ENCODE data around the gene NKX2-1.

The NKX2-1 gene

DNA sequence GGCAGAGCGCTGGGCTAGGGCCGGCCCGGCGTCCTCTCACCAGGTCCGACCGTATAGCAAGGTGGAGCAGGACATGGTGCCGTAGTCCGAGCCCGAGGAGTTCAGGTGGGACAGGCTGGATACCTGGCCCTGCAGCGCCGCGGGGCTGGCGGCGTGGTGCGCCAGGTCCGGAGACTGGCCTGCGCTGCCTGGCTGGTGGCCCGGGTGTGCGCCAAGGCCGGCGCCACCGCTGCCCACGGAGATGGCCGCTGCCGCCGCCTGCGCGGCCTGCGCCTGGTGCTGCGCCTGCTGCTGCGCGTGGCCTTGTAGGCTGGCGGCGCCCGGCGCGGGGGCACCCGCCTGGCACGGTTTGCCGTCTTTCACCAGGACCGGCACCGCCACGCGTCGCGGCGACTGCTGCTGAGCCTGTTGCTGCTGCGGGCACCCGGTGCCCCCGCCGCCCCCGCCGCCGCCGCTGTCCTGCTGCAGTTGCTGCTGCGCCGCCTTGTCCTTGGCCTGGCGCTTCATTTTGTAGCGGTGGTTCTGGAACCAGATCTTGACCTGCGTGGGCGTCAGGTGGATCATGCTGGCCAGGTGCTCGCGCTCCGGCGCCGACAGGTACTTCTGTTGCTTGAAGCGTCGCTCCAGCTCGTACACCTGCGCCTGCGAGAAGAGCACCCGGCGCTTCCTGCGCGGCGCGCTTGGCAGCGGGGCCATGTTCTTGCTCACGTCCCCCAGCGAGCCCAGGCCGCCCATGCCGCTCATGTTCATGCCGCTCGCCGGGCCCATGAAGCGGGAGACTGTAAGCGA is 2.6 kb downstream of the NKX2-1 start:
- no peak for DNase-seq

DNA sequence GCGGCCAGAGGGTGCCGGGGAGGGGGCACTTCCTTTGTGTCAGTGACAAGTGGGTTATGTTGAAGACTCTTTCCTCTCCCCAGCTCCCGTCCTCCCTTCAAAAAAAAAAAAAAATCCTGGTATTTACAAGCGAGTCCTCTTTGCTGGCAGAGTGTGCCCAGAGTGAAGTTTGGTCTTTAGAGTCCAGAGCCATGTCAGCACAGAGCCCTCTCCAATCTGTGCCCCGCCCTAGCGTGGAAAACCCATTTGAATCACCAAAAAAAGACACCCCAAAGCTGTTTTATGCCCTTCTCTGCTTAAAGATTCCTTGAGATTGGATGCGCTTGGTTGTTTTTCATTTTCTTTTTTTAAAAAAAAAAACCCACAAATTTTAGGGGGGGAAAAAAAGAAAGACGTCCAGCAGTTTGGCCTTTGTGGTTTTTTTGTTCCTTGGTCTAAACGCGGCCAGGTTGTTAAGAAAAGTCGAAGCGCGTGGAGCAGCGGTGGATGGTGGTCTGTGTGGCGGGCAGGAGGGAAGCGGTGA is 3.3 kb downstream of the NKX2-1 start:
- no peak for DNase-seq

DNA sequence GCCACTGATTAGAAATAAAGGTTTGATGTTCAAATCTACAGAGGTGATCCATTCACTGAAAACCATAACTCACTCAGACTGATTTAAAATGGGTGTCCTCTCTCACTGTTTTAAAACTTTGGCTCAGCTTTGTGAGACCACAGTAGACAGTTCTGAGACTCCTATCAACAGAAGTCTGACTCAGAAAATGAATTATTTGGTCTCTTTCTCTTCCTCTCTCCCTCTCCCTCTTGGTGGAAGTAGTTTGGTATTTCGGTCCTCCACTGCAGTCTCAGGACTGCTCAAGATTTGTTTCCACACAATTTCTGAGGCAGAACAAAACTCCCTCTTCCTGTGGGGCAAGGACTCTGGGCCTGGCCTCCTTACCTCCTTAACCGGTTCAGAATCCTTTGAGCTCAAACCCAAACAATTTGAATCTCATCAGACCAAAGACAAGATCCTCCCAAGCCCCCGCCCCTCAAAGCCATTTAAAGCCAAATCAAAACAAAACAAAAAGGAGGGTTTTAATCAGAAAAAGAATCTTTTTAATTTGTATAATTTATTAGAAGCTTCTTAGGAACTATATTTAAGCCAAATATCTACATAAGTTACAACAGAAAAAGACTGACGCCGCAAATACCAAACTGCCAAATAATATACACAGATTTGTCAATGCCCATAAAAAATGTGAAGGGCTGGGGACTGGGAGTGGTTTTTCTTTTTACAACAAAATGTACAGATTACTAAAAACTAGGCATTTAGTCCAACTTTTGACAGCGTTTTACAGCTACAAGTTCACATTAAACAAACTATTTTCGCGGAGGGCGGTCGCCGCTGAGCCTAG is 3.9 kb downstream of the NKX2-1 start:
- DNase-seq, result no peak

DNA sequence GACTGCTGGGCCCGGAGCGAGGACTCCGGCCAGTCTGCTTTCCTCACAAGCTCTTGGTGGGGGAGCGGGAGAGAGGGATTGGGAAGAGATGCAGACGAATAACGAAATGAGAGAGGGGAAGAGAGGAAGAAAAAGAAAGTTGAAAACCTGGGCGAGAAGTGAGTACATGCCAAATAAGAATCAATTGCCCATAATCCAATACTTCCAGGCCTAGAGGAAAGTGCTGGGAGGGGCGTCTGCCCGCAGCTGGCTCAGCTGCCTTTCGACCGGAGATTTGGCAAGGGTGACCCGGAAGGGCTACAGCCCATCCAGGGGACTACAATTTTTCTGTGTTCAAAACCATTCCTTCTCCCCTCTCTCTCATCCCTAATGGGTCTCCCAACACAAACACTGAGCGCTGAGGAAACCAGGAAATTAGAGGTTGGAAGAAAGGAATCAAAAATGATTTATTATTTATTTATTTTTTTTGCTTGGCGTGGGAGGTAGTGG is 4.9 kb downstream of the NKX2-1 start:
- DNase-seq, result no peak

DNA sequence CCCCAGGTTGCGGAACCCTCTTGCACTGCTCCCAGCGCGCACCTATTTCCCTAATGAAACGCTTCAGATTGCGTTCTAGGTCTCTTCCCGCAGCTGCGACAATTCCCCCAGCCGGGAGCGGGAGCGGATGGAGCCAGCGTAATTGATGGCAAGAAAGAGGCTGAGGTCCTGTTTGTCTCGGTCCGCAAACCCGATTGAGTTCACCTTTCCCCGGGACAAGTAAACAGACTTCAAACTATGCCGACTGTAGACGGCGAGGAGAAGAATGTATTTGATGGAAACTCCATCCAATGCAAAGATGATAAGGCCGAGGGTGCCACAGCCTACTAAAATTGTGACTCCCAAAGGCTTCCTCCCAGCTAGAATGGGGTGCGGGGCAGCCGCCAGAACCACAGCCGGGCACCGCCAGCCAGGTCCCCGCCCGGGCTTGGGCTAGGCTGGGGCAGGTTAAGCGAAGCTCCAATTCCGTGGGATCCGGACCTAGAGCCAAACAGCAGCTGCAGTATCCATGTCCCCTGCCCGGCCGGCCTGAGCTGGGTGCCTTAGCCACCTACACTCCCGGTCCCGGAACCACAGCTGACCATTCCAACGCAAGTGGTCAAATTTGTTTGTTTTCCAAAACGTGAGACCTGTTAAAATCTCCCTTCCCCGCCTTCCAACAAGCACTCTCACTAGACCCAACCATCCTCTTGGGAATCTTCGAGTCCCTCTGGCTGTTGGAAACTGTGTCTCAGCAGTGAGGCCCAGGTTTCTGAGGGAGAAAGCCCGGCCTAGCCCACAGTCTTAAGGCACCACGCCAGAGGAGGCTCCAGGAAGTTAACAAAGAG is 5.5 kb downstream of the NKX2-1 start:
- no peak for DNase-seq

DNA sequence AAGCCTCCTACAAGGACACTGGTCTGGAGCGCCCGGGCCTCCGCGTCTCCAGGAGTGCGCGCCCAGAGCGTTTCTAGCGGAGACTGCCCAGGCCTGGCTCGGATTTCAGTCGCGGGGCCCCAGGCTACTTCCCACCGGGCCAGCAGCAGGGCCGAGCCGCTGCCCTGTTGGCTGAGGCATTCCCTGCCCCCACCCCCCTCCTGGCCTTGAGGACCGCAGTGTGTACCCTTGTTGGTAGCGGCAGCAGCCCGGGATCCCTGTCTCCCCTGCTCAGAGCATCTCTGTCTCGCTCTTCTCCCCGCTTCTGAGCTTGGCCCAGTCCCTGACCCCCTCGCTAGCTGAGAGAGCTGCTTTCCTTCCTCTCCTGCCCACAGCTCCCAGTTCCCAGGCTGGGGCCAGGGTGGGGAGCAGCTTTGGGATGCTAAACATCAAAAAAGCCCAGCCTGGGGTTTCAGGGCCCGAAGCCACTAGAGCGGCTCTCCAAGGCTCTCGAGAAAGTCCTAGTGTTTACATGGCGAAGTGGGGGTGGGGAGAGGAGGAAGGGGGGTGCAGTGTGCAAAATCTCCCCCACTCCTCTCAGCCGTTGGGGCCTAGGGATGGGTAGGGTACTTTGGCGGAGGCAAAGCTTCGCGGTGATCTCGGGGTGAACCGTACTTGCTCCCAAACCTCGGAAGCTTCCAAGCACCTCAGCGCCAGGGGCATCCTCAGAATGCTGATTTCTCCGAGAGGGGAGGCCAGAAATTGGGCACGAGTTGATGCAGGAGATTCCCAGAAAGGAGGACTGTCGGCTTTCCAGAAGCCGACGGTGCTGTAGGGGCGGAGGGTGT is 6.4 kb downstream of the NKX2-1 start:
- no peak for DNase-seq

DNA sequence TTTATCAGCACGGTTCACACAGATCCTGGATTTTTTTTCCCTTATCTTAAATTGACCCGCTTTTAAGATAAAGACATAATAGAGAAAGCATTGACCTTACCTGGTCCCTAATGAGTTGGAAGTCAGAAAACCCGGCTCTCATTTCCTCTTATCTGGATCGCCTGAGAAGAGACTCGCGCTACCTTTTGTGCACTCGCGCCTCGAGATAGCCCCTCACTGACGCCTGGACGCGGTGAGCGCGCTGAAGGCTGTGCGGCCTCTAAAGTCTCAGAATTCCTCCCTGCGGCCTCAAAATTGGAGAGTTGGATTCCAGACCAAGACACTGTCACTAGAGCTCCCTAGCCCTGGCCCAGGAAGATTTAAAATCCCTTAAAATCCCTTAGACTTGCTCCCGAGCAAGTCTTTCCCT is 7.0 kb downstream of the NKX2-1 start:
- DNase-seq, result no peak

DNA sequence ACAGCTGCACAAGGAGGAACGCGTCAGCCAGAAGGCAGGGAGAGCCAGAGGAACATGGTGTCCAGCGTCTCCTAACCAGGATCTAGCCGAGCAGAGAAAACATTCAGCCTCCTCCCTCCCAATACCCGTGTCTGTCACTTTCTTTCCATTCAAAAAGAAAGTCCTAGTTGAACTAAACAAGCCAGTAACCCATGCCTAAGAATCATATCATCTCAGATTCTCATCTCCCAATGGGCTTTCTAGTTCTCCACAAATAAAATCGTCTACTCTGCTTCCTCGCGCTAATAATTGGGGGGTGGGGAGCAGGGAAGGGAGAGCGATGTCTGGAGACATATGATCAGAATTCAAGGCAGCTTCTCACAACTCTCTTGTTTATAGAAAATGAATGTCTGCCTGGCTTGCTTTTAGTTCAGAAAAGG is 7.4 kb downstream of the NKX2-1 start:
- no peak for DNase-seq

DNA sequence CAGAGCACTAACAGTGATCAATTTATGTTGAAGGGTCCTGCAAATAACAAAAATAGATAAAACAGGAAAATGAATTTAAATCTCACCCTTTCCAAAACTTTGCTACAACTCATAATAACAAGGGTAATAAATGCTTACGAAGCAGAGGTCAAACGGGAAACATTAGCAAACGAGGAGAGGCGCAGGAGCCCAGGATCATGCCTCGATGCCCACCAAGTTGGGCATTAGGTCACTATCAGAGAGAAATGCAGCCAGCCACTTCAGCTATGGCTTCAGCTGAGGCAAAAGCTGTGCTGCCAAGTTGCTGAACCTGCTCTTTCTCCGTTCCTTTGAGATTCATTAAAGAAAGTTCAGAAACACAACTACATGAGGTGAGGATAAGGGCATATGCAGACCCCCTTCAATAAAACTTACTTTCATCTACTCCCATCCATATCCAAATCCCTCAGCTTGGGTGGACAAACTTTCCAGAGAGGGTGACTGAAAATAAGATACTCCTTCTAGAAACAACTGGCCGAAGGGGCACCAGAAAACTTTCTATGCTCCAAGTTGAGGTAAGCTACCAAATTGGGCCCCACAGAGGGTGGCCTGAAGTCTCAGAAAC is 7.9 kb downstream of the NKX2-1 start:
- no peak for DNase-seq

DNA sequence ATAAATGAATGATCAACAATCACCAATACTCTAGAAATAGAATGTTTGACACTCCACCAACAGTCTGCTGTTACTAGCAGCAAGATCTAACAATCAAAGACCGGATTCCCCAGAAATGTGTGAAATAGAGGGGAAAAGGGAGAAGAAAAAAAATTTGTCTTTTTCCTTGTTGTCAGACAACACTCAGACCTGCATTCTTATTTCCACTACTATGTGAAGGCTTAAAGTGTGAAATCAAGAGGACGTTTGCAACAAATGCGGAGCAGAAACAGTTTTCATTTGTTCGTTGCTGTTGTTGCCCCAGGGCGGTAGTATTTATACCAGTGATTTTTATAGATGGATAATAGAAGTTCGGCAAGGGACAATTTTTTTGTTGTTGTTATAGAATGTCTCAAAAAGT is 9.2 kb downstream of the NKX2-1 start:
- no peak for DNase-seq

DNA sequence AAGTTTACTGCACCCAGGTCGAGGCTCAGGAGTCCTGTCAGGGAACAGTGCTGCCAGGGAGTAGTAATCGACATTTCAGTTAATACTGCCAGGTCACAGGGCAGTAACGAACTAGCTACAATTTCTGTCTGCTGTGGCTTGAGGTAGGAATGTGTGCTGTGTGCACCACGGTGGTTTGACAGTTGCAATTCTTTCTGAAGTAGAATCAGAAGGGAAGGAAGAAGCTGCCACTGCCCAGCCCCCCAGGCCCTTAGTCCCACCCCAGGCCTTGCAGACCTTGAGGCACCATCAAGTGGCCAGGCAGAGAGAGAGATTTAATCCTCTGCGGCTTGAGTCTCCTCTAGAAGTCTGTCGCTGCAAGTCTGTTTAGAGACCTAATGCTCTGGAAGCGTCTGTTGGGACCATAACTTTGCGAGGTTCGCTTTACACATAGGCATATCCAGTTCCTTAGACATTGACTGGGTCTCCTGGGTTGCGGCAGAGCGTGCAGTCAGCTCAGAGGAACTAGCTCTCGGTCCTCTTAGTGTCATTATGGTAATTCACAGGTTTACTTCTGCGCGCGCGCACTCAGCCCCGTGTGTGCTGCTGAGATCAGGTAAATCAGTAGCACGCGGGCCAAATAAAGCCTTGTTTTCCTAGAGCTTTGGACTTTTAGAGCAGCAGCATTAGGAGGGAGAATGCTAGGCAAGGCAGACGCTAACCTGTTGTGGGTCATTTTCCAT is 9.8 kb downstream of the NKX2-1 start:
- DNase-seq, result no peak

DNA sequence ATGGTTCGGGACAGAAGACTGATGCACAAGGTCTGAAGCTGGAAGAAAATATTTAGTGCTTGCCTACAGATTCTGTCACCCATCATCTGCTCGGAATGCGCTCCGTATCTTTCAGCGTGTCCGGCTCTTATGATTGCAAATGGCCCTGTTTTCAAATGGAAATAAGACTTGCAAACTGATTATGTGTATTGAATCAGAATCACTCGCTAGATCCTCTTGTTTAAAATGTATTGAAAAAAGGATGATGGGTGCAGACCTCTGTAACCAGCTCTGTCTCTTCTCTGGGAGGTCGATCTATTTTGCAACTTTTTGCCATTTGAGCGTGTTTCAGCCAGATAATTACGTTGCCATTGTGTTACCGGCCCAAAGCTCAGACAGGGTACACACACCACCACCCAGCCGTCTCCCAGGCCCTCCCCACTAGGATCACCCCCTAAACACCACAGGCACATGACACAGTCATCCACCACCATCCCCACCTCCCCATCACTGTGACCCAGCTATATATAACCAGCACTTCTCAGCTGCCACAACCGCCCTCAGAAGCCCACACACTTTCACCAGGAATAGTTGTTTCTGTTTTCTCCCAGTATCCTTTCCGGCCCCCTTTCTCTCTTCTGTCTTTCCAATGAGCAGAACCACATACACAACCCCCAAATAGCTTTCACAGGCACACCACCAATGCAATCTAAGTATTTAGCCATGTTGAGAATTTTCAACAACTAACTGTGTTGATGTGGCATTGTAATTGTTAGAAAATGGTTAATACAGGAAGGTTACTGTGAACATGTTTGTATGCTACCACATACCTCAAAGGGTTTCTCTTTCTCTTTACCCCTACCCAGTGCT is 10.7 kb downstream of the NKX2-1 start:
- DNase-seq, result no peak

DNA sequence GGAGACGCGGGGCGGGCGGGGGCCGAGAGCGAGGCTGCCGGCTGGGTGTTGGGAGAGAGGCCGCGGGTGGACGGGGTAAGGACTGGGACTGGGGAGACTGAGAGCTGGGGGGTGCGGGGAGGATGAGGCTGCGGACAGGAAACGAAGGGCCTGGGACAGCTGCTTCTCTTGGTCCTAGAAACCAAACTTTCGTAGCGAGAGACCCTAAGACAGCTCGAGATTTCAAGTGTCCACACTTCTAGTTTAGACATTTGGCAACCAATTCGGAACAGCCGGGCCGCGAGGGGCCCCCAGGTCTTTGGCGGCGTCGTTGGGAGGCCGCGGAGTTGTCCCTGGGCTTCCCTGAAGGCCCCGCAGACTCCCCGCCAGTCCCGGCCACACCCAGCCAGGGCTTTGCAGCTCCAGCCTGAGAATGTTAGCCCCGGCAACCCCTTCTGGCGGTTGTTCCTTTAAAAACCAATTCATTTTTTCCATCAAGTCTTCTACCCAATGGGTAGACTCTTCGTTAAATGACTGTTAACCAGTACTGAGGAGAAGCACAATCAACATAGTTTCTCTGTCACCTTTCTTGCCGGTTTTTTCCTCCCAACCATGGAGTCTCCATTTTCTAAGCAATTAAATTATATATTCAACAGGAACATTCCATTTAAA is 11.5 kb downstream of the NKX2-1 start:
- DNase-seq, result no peak

DNA sequence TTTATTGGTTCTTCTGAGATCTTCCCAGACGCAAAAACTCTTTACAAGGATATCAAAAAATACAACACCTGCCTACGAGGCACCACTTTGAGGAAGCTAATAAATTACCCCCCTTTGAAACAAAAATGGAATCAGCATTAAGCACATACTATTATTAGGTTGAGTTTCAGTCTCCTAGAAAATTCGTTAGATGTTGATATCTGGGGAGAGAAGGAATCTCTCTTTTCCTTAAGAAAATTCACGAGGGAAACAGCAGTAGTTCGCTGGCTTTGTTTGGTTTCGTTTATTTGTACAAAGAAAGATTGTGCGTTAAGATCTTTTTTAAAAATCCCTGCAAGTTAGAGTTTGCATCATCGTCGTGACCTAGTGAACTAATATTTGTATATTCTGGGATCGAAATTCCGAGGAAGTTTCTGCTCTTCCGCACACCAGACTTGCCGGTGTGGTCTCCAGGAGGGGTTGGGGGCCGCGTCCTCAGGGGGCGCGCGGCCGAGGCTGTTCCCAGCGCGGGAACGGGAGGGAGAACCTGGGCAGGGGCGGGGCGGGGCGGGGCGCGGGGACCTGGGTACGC is 12.1 kb downstream of the NKX2-1 start:
- no peak for DNase-seq

DNA sequence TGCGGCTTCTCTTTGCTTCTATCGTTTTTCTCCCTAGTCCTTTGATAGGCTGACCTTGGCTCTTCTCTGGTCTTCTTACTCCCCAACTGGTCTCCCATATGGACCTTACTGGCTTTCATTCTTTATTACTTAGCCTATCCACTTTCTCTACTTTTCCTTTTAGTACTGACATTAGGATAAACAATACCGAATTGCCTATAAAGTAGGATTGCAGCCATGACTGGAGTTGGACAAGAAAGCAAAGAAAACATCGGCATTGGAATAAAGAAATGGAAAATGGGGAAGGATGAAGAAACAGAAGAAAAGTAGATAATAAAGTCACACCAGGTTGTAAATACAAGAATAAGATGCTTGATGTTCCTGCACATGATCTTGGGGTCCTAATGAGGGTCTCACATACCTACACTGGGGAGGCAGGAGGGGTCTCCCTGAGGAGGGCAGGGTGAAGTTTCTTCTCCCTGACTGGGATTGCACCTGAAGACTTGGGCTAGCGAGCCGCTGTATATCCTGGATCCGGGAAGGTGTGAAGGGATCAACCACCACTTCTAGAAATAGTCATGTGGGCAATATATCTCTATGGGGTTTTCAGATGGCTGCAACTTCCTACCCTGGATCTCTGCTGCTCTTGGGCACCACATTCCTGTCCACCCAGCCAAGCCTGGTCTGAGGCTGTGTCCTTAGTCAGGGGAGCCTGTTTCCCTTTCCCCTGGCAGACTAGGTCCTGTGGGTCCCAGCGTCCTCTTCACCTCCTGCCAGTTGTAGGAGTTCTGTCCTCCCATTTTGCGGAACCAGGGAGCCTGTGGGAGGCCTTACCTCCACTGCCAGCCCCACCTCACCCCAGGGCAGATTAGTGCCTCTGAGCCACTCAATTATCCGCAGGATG is 13.1 kb downstream of the NKX2-1 start:
- DNase-seq, result no peak

DNA sequence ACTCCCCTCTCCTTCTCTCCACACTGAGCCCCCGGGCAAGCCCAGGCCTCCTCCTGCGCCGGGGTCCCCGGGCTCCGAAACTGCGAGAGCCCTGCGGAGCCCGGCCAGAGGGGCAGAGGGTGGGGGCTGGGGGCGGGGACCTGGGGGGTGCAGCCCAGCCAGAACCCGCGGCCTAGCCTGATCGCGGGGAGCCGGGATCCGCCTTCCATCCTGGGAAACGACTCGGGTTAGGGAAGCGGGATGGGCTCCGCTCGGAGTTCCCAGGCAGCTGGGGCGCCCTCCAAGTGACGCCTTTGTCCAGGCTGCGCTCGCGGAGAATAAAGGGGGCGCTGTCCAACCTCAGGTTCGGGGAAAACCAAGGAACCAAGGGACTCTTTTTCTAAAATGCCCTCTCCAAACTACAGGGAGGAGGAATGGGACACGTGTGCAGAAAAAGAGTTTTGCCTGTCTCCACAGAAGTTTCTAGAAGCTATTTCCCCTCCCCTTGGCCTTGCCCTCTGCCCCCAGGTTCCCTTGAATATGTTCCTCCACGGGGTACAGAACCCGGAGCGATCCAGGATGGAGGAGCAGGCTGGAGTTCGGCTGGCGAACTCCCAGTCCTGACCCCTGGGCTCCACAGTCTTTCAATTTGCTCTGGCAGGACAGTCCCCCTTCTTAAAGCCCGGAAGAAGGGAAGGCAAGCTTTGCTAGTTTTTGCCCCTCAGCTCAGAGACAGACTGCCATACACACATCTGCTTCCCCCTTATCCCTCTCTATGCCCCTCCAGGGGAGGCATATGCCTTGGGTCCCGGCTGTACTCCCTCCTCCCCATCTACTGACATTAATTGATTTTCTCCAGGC is 13.9 kb downstream of the NKX2-1 start:
- DNase-seq, result no peak
